ENCODE data around the gene CD200.

GRCh38 chr3:112349557-112349956 is 16.6 kb downstream of the CD200 start:
- TF ChIP-seq POLR2A (IDR thresholded peaks at IDR 0.05), result no peak
- TF ChIP-seq, protein P1, sequence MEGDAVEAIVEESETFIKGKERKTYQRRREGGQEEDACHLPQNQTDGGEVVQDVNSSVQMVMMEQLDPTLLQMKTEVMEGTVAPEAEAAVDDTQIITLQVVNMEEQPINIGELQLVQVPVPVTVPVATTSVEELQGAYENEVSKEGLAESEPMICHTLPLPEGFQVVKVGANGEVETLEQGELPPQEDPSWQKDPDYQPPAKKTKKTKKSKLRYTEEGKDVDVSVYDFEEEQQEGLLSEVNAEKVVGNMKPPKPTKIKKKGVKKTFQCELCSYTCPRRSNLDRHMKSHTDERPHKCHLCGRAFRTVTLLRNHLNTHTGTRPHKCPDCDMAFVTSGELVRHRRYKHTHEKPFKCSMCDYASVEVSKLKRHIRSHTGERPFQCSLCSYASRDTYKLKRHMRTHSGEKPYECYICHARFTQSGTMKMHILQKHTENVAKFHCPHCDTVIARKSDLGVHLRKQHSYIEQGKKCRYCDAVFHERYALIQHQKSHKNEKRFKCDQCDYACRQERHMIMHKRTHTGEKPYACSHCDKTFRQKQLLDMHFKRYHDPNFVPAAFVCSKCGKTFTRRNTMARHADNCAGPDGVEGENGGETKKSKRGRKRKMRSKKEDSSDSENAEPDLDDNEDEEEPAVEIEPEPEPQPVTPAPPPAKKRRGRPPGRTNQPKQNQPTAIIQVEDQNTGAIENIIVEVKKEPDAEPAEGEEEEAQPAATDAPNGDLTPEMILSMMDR (IDR thresholded peaks at IDR 0.05), result no peak

Data from uterus (tissue), 2 donors.